OCI-LY7 (cell line): ENCODE results near the gene RGS19. TPM values are rescaled to one million over a fixed set of nuclear protein-coding genes. Genes with fewer than 3 reads are reported as not detected.

Experiments
- BruUV-seq: library from RNA; stranded (reverse); fragments of 400-500 nt; replicated peaks from 2 replicates; lab custom pipeline; 2021; lab: Mats Ljungman, UMichigan
- CTCF ChIA-PET: fragments of 300-600 bp; sonication (Branson Sonifier 250); formaldehyde crosslinking; loops from one replicate; lab custom pipeline; 2022; ENCODE audit warnings: antibody characterized with exemption; ENCODE audit not compliant: unreplicated experiment; lab: Charles Lee
- POLR2A ChIA-PET: fragments of 300-600 bp; sonication (Branson Sonifier 250); formaldehyde crosslinking; loops from one replicate; lab custom pipeline; 2022; ENCODE audit warnings: antibody characterized with exemption; lab: Charles Lee
- DNase-seq: peaks from one replicate; pipeline ENCODE4 v3.0.0-alpha.2; 2015; ENCODE audit warnings: low spot score
- H2AFZ ChIP-seq: fragments of 200-600 bp; sonication (generic), shearing (Covaris generic); 2 replicates; pipeline ENCODE4 v1.6.1; 2014; ENCODE audit warnings: mild to moderate bottlenecking, antibody characterized with exemption, low read length, moderate library complexity
- H3K27ac ChIP-seq: fragments of 200-600 bp; sonication (generic); 2 replicates; pipeline ENCODE4 v1.5.1; 2014; ENCODE audit warnings: mixed run types, low read depth, mild to moderate bottlenecking, moderate library complexity, low read length, inconsistent platforms; ENCODE audit not compliant: poor library complexity, severe bottlenecking
- H3K36me3 ChIP-seq: fragments of 200-600 bp; sonication (generic); 2 replicates; pipeline ENCODE4 v1.6.1; 2014; ENCODE audit warnings: mild to moderate bottlenecking, antibody characterized with exemption, low read length, moderate library complexity, mixed read lengths; ENCODE audit not compliant: insufficient read depth
- H3K4me1 ChIP-seq: fragments of 200-600 bp; sonication (generic); 2 replicates; pipeline ENCODE4 v1.5.1; 2014; ENCODE audit warnings: mild to moderate bottlenecking, low read length; ENCODE audit not compliant: insufficient read depth, poor library complexity, severe bottlenecking
- H3K4me2 ChIP-seq: fragments of 200-600 bp; sonication (generic); 2 replicates; pipeline ENCODE4 v1.6.1; 2014; ENCODE audit warnings: mild to moderate bottlenecking, low read length
- H3K4me3 ChIP-seq: fragments of 200-600 bp; sonication (generic); 2 replicates; pipeline ENCODE4 v1.5.1; 2014; ENCODE audit warnings: mild to moderate bottlenecking, low read depth, low read length; ENCODE audit not compliant: poor library complexity, severe bottlenecking
- H3K79me2 ChIP-seq: fragments of 200-600 bp; sonication (generic); 2 replicates; pipeline ENCODE4 v1.6.1; 2016; ENCODE audit warnings: low read depth, mild to moderate bottlenecking, low read length, moderate library complexity, mixed read lengths; ENCODE audit not compliant: insufficient read depth
- H3K9me2 ChIP-seq: fragments of 200-600 bp; sonication (generic); 2 replicates; pipeline ENCODE4 v1.6.1; 2016; ENCODE audit warnings: mild to moderate bottlenecking, low read length, mixed read lengths; ENCODE audit not compliant: insufficient read depth
- H3K9me3 ChIP-seq: fragments of 200-600 bp; sonication (generic); 2 replicates; pipeline ENCODE4 v1.6.1; 2014; ENCODE audit warnings: mild to moderate bottlenecking, mixed run types, low read length, mixed read lengths
- H4K20me1 ChIP-seq: fragments of 200-600 bp; sonication (generic); 2 replicates; pipeline ENCODE4 v1.6.1; 2014; ENCODE audit warnings: mild to moderate bottlenecking, antibody characterized with exemption, low read length, moderate library complexity, mixed read lengths; ENCODE audit not compliant: insufficient read depth
- CTCF ChIP-seq: fragments of 200-600 bp; sonication (generic); conservative IDR thresholded peaks from 2 replicates; pipeline ENCODE4 v1.5.1; 2014; ENCODE audit warnings: mild to moderate bottlenecking, antibody characterized with exemption, low read length, moderate library complexity, mixed read lengths
- EZH2phosphoT487 ChIP-seq: fragments of 200-600 bp; sonication (generic); IDR thresholded peaks from 2 replicates; pipeline ENCODE4 v1.6.1; 2018; ENCODE audit warnings: low read depth, borderline replicate concordance, mild to moderate bottlenecking, mixed run types, antibody characterized with exemption, low read length, moderate library complexity, mixed read lengths
- intact Hi-C: fragments of 100-400 bp; cut with micrococcal nuclease; formaldehyde crosslinking; loops from one replicate; pipeline ENCODE4 v1.10.0; 2022; ENCODE audit not compliant: unreplicated experiment
- microRNA-seq: library from miRNA; unstranded; fragments of <30 nt; microRNA quantifications from one replicate; pipeline ENCODE4 v1.2.0, GENCODE V29; 2022; ENCODE audit warnings: borderline replicate concordance
- small RNA-seq: library from RNA; depleted of rRNA; stranded (forward); fragments of <200 nt; gene quantifications from one replicate; pipeline ENCODE3, GENCODE V24; 2014
- total RNA-seq, 2 experiments: library from RNA; depleted of rRNA in 1 of 2; stranded (reverse); fragments of >200 nt in 1 of 2; shearing (Covaris generic) in 1 of 2; gene quantifications; 2 replicates each; pipeline ENCODE4 v1.2.3, GENCODE V29; 2014 to 2022

The RGS19 gene
- total RNA-seq, 2 experiments from 2014 or later, result 69.4 to 106 TPM

GRCh38 chr20:64023361-64024140 lies 55.8 kb downstream of the RGS19 start:
- BruUV-seq, result no TSS peak
- no peak for TF ChIP-seq EZH2phosphoT487
- no peak for TF ChIP-seq CTCF
- no peak overlapping the region for H3K4me3 ChIP-seq
- no peak overlapping the region for H3K4me2 ChIP-seq
- H3K79me2 ChIP-seq, result no peaks in the 10 kb centered on the region
- intact Hi-C loops, result no loop called here
- H2AFZ ChIP-seq, result no peak overlapping the region
- H3K9me2 ChIP-seq, result no peaks in the 10 kb centered on the region
- H3K4me1 ChIP-seq, result no peaks in the 10 kb centered on the region
- ChIA-PET POLR2A (interaction anchor here (0.6 kb wide), 1 partner anchor 33 kb away, joined by 5 read pairs; no protein-coding TSS in a partner anchor), CTCF (no interaction called here)
- peaks cover 99% of the 10 kb centered on the region for H3K36me3 ChIP-seq
- no peaks in the 10 kb centered on the region for H4K20me1 ChIP-seq
- no peak for DNase-seq
- H3K27ac ChIP-seq, result no peak overlapping the region
- H3K9me3 ChIP-seq, result no peaks in the 10 kb centered on the region

Small RNA genes within 50 kb of the gene (microRNA-seq; reads per million reads assigned to microRNA genes)
- 8.3 reads per million, percentile 8 among the genes with 10 or more reads in this experiment for gene MIR6813

Small RNA genes within 50 kb of the gene (small RNA-seq; reads per million reads assigned to genes)
- gene AL355803.1, result not detected
- not detected for gene MIR6813

Other genes starting within 250 kb of the RGS19 start
- 0.57 and 1.3 TPM in 2 replicates for gene ZBTB46, start 248.3 kb downstream of the RGS19 start, total RNA-seq (2014; rRNA removed; shearing (Covaris generic))
- 0.67 and 1.1 TPM in 2 replicates for gene ZBTB46, start 248.3 kb downstream of the RGS19 start, total RNA-seq (2022)
- not detected in 2 replicates for gene ABHD16B, start 218.0 kb downstream of the RGS19 start, total RNA-seq (2014; rRNA removed; shearing (Covaris generic))
- 0.29 TPM in 1 of 2 replicates, not detected in the other for gene ABHD16B, start 218.0 kb downstream of the RGS19 start, total RNA-seq (2022)
- 27.2 and 28.6 TPM in 2 replicates for gene TPD52L2, start 214.2 kb downstream of the RGS19 start, total RNA-seq (2014; rRNA removed; shearing (Covaris generic))
- gene TPD52L2, start 214.2 kb downstream of the RGS19 start, total RNA-seq (2022), result 47.0 and 51.0 TPM in 2 replicates
- 23.5 and 27.7 TPM in 2 replicates for gene DNAJC5, start 184.4 kb downstream of the RGS19 start, total RNA-seq (2014; rRNA removed; shearing (Covaris generic))
- gene DNAJC5, start 184.4 kb downstream of the RGS19 start, total RNA-seq (2022), result 24.1 and 27.5 TPM in 2 replicates
- 19.8 and 25.6 TPM in 2 replicates for gene UCKL1, start 123.1 kb downstream of the RGS19 start, total RNA-seq (2014; rRNA removed; shearing (Covaris generic))
- 42.6 and 43.0 TPM in 2 replicates for gene UCKL1, start 123.1 kb downstream of the RGS19 start, total RNA-seq (2022)
- gene ZNF512B, start 109.6 kb downstream of the RGS19 start, total RNA-seq (2014; rRNA removed; shearing (Covaris generic)), result 5.6 and 7.2 TPM in 2 replicates
- gene ZNF512B, start 109.6 kb downstream of the RGS19 start, total RNA-seq (2022), result 13.6 and 14.3 TPM in 2 replicates
- 3.1 and 12.0 TPM in 2 replicates for gene SAMD10, start 99.9 kb downstream of the RGS19 start, total RNA-seq (2014; rRNA removed; shearing (Covaris generic))
- 11.9 and 13.3 TPM in 2 replicates for gene SAMD10, start 99.9 kb downstream of the RGS19 start, total RNA-seq (2022)
- 45.1 and 61.5 TPM in 2 replicates for gene PRPF6, start 98.4 kb downstream of the RGS19 start, total RNA-seq (2014; rRNA removed; shearing (Covaris generic))
- gene PRPF6, start 98.4 kb downstream of the RGS19 start, total RNA-seq (2022), result 70.4 and 73.7 TPM in 2 replicates
- gene C20orf204, start 43.3 kb downstream of the RGS19 start, total RNA-seq (2014; rRNA removed; shearing (Covaris generic)), result 2.0 and 3.5 TPM in 2 replicates
- gene C20orf204, start 43.3 kb downstream of the RGS19 start, total RNA-seq (2022), result 5.9 and 6.7 TPM in 2 replicates
- not detected in 2 replicates for gene SOX18, start 29.9 kb downstream of the RGS19 start, total RNA-seq (2014; rRNA removed; shearing (Covaris generic))
- not detected in 2 replicates for gene SOX18, start 29.9 kb downstream of the RGS19 start, total RNA-seq (2022)
- 36.4 and 37.5 TPM in 2 replicates for gene TCEA2, start 16.3 kb downstream of the RGS19 start, total RNA-seq (2014; rRNA removed; shearing (Covaris generic))
- 71.2 and 72.3 TPM in 2 replicates for gene TCEA2, start 16.3 kb downstream of the RGS19 start, total RNA-seq (2022)
- gene OPRL1, start 564 bp upstream of the RGS19 start, total RNA-seq (2014; rRNA removed; shearing (Covaris generic)), result 4.8 and 6.4 TPM in 2 replicates
- gene OPRL1, start 564 bp upstream of the RGS19 start, total RNA-seq (2022), result 6.1 and 7.6 TPM in 2 replicates
- not detected in 2 replicates for gene LKAAEAR1, start 4.9 kb upstream of the RGS19 start, total RNA-seq (2014; rRNA removed; shearing (Covaris generic))
- not detected in 2 replicates for gene LKAAEAR1, start 4.9 kb upstream of the RGS19 start, total RNA-seq (2022)
- gene NPBWR2, start 28.0 kb upstream of the RGS19 start, total RNA-seq (2014; rRNA removed; shearing (Covaris generic)), result not detected in 2 replicates
- not detected in 2 replicates for gene NPBWR2, start 28.0 kb upstream of the RGS19 start, total RNA-seq (2022)
- gene MYT1, start 84.9 kb upstream of the RGS19 start, total RNA-seq (2014; rRNA removed; shearing (Covaris generic)), result 0.31 and 0.32 TPM in 2 replicates
- 0.30 and 0.95 TPM in 2 replicates for gene MYT1, start 84.9 kb upstream of the RGS19 start, total RNA-seq (2022)
- 47.0 and 62.1 TPM in 2 replicates for gene PCMTD2, start 176.2 kb upstream of the RGS19 start, total RNA-seq (2014; rRNA removed; shearing (Covaris generic))
- 51.7 and 64.2 TPM in 2 replicates for gene PCMTD2, start 176.2 kb upstream of the RGS19 start, total RNA-seq (2022)